Measurements from ENCODE around the gene DPEP2NB. TPM values are rescaled to one million over a fixed set of nuclear protein-coding genes. Genes with fewer than 3 reads are reported as not detected.

DPEP2NB gene
- total RNA-seq, 1 experiment from 2014 or later: not detected

GRCh38 chr16:68046106-68046505 is 30.4 kb upstream of the DPEP2NB start:
- Mint-ChIP-seq H3K27ac (ENCODE audit: unreplicated experiment) (no peak overlapping the region), H3K4me3 (ENCODE audit: low read depth, unreplicated experiment) (no peak overlapping the region), H3K9me3 (ENCODE audit: low read depth, unreplicated experiment) (no peaks in the 10 kb centered on the region), H3K36me3 (ENCODE audit: insufficient read depth, unreplicated experiment) (peaks cover 14% of the 10 kb centered on the region), H3K27me3 (ENCODE audit: unreplicated experiment) (no peaks in the 10 kb centered on the region), H3K4me1 (ENCODE audit: low read depth, unreplicated experiment) (no peaks in the 10 kb centered on the region)
- no peak for DNase-seq
- CTCF ChIA-PET: no interaction called here
- no peak for TF ChIP-seq CTCF (IDR thresholded peaks at IDR 0.05; ENCODE audit: unreplicated experiment)
- intact Hi-C loops (cut with micrococcal nuclease; ENCODE audit: unreplicated experiment): no loop called here
- BruUV-seq (replicated peaks): no TSS peak

DNA sequence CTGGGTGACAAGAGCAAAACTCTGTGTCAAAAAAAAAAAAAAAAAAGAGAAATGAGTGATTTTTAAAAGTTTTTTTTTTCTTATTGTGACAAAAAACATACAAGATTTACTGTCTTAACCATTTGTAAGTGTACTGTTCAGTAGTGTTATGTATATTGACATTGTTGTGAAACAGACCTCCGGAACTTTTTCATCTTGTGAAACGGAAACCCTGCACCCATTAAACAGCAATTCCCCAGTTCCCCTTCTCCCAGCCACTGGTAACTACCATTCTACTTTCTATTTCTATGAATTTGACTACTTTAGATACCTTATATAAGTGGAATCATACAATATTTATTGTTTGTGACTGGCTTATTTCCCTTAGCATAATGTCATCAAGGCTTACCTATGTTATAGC is 26.1 kb upstream of the DPEP2NB start:
- Mint-ChIP-seq H3K36me3 (ENCODE audit: insufficient read depth, unreplicated experiment) (peaks cover 11% of the 10 kb centered on the region), H3K4me3 (ENCODE audit: low read depth, unreplicated experiment) (no peak overlapping the region), H3K27me3 (ENCODE audit: unreplicated experiment) (no peaks in the 10 kb centered on the region), H3K9me3 (ENCODE audit: low read depth, unreplicated experiment) (no peaks in the 10 kb centered on the region), H3K27ac (ENCODE audit: unreplicated experiment) (no peak overlapping the region), H3K4me1 (ENCODE audit: low read depth, unreplicated experiment) (no peaks in the 10 kb centered on the region)
- TF ChIP-seq CTCF (IDR thresholded peaks at IDR 0.05; ENCODE audit: unreplicated experiment): no peak
- DNase-seq: no peak
- BruUV-seq (replicated peaks): no TSS peak
- CTCF ChIA-PET: no interaction called here
- intact Hi-C loops (cut with micrococcal nuclease; ENCODE audit: unreplicated experiment): loop anchor here (5.0 kb wide), 1 partner anchor 229 kb away; no protein-coding TSS in a partner anchor

GRCh38 chr16:68040506-68041288 is 25.0 kb upstream of the DPEP2NB start:
- H3K27me3 Mint-ChIP-seq (ENCODE audit: unreplicated experiment): no peaks in the 10 kb centered on the region
- peak; percentile 83 for TF ChIP-seq CTCF (IDR thresholded peaks at IDR 0.05; ENCODE audit: unreplicated experiment)
- intact Hi-C loops (cut with micrococcal nuclease; ENCODE audit: unreplicated experiment): loop anchor here (1.0 to 5.0 kb wide), 3 partner anchors 47 to 228 kb away; no protein-coding TSS in a partner anchor
- H3K4me1 Mint-ChIP-seq (ENCODE audit: low read depth, unreplicated experiment): no peaks in the 10 kb centered on the region
- H3K27ac Mint-ChIP-seq (ENCODE audit: unreplicated experiment): no peak overlapping the region
- DNase-seq: peak; percentile 93
- H3K4me3 Mint-ChIP-seq (ENCODE audit: low read depth, unreplicated experiment): no peak overlapping the region
- BruUV-seq (replicated peaks): no TSS peak
- H3K36me3 Mint-ChIP-seq (ENCODE audit: insufficient read depth, unreplicated experiment): peaks cover 11% of the 10 kb centered on the region
- CTCF ChIA-PET: interaction anchor here (0.6 to 1.1 kb wide), 15 partner anchors 21 to 1547 kb away, joined by 3 to 8 read pairs (median 4); partner anchors contain the start of genes RANBP10 and TSNAXIP1
- H3K9me3 Mint-ChIP-seq (ENCODE audit: low read depth, unreplicated experiment): no peaks in the 10 kb centered on the region

GRCh38 chr16:68037841-68038597 is 22.3 kb upstream of the DPEP2NB start:
- BruUV-seq (replicated peaks): no TSS peak
- Mint-ChIP-seq H3K9me3 (ENCODE audit: low read depth, unreplicated experiment) (no peaks in the 10 kb centered on the region), H3K36me3 (ENCODE audit: insufficient read depth, unreplicated experiment) (peaks cover 11% of the 10 kb centered on the region), H3K27ac (ENCODE audit: unreplicated experiment) (no peak overlapping the region), H3K4me3 (ENCODE audit: low read depth, unreplicated experiment) (no peak overlapping the region), H3K4me1 (ENCODE audit: low read depth, unreplicated experiment) (no peaks in the 10 kb centered on the region), H3K27me3 (ENCODE audit: unreplicated experiment) (no peaks in the 10 kb centered on the region)
- no peak for TF ChIP-seq CTCF (IDR thresholded peaks at IDR 0.05; ENCODE audit: unreplicated experiment)
- CTCF ChIA-PET: no interaction called here
- intact Hi-C loops (cut with micrococcal nuclease; ENCODE audit: unreplicated experiment): no loop called here
- no peak for DNase-seq

Measured in Calu3 (cell line).